Fibroblast of villous mesenchyme (primary cell): Measurements from ENCODE around the gene TBCB. TPM values are rescaled to one million over a fixed set of nuclear protein-coding genes. Genes with fewer than 3 reads are reported as not detected.
"Not testable (repeated sequence)": the region's sequence is repeated elsewhere in the genome, so short reads cannot be mapped to it uniquely, and the experiment has no call there.

Experiments used
- DNase-seq: peaks from one replicate; pipeline ENCODE4 v3.0.0-alpha.2; 2010; ENCODE audit warnings: low read depth
- H3K4me3 ChIP-seq: 2 replicates; pipeline ENCODE4 v1.5.1; 2011; ENCODE audit warnings: low read depth, mild to moderate bottlenecking, low read length
- CTCF ChIP-seq: IDR thresholded peaks from 2 replicates; pipeline ENCODE4 v1.5.1; 2012; ENCODE audit warnings: low read depth, mild to moderate bottlenecking, low read length; ENCODE audit not compliant: insufficient read depth
- total RNA-seq: library from RNA; depleted of rRNA; stranded (reverse); fragments of >200 nt; gene quantifications from 2 replicates; pipeline ENCODE4 v1.2.3, GENCODE V29; 2012

Gene TBCB
- total RNA-seq, 1 donor: 144 TPM

- TF ChIP-seq CTCF: no peak
- DNase-seq: peak; percentile 33
- H3K4me3 ChIP-seq: no peak overlapping the region
Measured at GRCh38 chr19:36169084-36169760, 54.0 kb downstream of the TBCB start.

DNA sequence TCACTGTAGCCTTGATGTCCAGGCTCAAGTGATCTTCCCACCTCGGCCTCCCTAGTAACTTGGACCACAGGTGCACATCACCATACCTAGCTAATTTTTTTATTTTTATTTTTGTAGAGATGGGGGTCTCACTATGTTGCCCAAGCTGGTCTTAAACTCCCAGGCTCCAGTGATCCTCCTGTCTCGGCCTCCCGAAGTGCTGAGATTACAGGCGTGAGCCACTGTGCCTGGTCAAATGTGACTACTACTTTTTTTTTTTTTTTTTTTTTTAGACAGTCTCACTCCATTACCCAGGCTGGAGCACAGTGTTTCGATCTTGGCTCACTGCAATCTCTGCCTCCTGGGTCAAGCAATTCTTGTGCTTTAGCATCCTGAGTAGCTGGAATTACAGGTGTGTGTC is 57.6 kb downstream of the TBCB start:
- TF ChIP-seq CTCF: no peak
- no peak overlapping the region for H3K4me3 ChIP-seq
- no peak for DNase-seq

DNA sequence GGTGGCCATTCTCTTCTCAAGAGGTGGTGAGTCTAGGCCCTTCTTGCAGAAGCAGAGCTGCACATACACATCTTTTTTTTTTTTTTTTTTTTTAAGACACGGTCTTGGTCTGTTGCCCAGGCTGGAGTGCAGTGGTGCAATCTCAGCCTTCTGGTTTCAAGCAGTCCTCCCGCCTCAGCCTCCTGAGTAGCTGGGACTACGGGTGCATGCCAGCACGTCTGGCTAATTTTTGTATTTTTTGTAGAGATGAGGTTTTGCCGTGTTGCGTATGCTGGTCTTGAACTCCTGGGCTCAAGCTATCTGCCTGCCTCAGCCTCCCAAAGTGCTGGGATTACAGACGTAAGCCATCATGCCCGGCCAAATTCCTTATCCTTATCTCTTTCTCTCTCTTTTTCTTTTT is 58.6 kb downstream of the TBCB start:
- H3K4me3 ChIP-seq, DNase-seq: not testable (repeated sequence)

Other genes with a start within 250 kb of the TBCB start
- 3.5 and 4.2 TPM in 2 replicates for gene APLP1, start 246.9 kb upstream of the TBCB start, total RNA-seq
- gene NFKBID, start 214.9 kb upstream of the TBCB start, total RNA-seq: 3.0 and 3.5 TPM in 2 replicates
- gene HCST, start 212.9 kb upstream of the TBCB start, total RNA-seq: 0.43 and 0.64 TPM in 2 replicates
- gene TYROBP, start 207.2 kb upstream of the TBCB start, total RNA-seq: not detected in 2 replicates
- 3.5 and 6.8 TPM in 2 replicates for gene LRFN3, start 179.1 kb upstream of the TBCB start, total RNA-seq
- gene SDHAF1, start 120.3 kb upstream of the TBCB start, total RNA-seq: 12.5 and 15.5 TPM in 2 replicates
- gene SYNE4, start 106.7 kb upstream of the TBCB start, total RNA-seq: 0.32 TPM in 1 of 2 replicates, not detected in the other
- 14.2 and 16.8 TPM in 2 replicates for gene ALKBH6, start 101.3 kb upstream of the TBCB start, total RNA-seq
- gene CLIP3, start 82.6 kb upstream of the TBCB start, total RNA-seq: 16.4 and 17.3 TPM in 2 replicates
- 2.9 and 4.3 TPM in 2 replicates for gene THAP8, start 61.2 kb upstream of the TBCB start, total RNA-seq
- 5.5 and 7.8 TPM in 2 replicates for gene WDR62, start 60.6 kb upstream of the TBCB start, total RNA-seq
- not detected in 2 replicates for gene OVOL3, start 4.3 kb upstream of the TBCB start, total RNA-seq
- gene POLR2I, start 593 bp upstream of the TBCB start, total RNA-seq: 26.8 and 44.5 TPM in 2 replicates
- gene CAPNS1, start 24.6 kb downstream of the TBCB start, total RNA-seq: 258 and 346 TPM in 2 replicates
- gene COX7A1, start 37.0 kb downstream of the TBCB start, total RNA-seq: 13.9 and 18.6 TPM in 2 replicates
- gene ZNF565, start 99.2 kb downstream of the TBCB start, total RNA-seq: 1.6 and 4.3 TPM in 2 replicates
- 59.6 and 85.1 TPM in 2 replicates for gene ZNF146, start 99.6 kb downstream of the TBCB start, total RNA-seq